ENCODE data around the gene FREM2. TPM values are rescaled to one million over a fixed set of nuclear protein-coding genes. Genes with fewer than 3 reads are reported as not detected.

The FREM2 gene
- total RNA-seq, 1 experiment from 2014 or later = 3.5 TPM

DNA sequence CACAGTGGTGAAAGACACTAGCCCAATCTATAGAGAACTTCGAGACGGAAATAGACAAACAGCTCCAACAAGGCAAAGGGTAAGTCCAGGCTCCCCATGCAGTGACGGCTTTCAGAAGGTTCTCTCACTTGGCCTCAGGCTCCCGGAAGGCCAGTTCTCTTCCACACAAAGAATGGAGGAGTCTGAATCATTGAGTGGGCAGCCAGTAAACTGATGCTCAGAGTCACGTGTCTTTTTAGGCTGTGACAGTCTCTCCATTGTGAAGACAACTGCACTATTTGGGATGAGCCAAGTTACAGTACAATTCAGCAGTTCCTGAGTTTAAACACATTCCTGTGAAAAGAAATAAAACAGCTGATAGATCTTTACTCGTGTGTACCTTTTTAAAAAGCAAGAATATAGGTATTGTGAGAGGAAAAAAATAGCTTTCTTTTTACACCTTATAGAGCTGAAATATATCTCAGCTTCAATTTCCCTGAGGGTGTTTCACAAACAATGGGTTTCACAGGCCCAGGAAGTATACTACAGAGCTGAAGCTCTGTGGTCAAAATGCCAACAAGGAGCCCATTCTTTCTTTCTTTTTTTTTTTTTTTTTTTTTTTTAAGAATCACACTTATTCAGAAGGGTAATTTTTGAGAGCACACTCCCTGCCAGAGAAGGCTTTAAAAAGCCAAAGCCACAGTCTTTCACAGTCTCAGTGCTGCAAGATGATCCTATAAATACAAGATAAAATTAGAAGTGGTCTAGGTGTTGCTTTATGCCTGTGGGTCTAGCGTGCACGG lies 135.1 kb downstream of the FREM2 start:
- DNase-seq (ENCODE audit: low spot score) = no peak

DNA sequence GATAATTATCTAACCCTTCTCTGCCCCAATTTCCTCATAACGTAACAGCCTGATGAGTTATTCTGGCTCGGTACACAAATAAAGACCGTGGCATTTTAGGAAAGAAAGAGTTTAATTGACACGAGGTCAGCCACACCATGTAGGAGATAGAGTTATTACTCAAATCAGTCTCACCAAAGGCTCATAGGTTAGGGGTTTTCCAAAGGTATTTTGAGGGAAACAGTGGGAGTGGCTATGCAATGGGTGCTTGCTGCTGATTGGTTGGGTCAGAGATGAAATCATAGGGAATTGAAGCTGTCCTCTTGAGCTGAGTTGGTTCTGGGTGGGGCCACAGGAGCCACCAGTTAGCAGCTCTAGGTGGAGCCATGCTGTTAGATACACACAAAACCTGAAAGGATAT lies 137.5 kb downstream of the FREM2 start:
- no peak for DNase-seq (ENCODE audit: low spot score)

DNA sequence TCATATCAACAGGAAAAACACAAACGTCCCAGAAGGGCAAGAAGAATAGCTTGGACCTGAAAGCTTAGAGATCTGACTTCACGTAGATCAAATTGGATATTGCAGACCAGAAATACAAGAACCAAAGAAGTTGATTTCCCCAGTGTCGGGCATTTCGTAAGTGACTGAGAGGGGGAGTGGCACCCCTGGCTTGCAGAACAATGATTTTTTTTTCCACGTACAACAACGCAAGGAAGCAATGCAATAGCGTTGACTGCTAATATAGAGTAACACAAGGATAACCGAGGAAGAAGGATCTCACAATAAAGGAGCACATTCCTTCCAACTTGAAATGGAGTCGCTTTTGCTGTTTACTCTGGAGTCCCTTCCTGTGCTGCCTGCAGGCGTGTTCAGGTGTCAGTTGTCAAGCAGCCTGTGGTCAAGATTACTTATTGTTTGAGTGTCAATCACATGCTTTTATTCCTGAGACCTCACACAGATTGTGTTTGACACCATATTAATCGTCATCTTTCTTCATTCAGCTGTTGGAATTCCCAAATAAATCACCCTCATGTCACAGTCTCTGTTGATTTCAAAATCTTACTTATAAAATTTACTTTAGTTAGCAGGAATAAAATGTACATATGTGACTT lies 139.4 kb downstream of the FREM2 start:
- DNase-seq (ENCODE audit: low spot score) = no peak

DNA sequence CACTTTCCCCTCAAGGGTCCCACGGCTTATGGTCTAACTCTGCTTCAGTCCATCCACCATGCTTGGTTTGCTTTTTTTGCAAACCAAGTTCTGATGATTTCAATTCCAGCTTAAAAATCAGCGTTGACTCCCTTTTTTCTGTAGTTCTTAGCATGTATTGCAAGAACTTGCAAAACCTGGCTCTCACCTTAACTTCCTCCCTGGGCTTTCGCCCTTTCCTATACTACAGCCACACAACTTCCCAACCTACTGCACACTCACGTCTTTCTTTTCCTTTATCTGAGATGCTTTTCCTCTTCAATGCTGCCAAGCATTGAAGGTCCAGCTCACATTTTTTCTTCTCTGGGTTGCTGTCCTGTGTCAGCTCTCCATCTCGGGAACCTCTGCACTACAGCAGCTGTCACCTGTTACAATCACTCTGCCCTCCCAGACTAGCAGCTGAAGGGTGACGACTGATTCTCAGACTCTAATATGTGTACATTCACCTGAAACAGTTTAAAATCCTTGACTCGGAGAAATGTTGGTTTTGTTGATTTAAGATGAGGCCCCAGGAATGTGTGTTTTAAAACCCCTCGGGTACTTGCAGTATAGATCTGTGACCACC lies 143.7 kb downstream of the FREM2 start:
- no peak for DNase-seq (ENCODE audit: low spot score)

DNA sequence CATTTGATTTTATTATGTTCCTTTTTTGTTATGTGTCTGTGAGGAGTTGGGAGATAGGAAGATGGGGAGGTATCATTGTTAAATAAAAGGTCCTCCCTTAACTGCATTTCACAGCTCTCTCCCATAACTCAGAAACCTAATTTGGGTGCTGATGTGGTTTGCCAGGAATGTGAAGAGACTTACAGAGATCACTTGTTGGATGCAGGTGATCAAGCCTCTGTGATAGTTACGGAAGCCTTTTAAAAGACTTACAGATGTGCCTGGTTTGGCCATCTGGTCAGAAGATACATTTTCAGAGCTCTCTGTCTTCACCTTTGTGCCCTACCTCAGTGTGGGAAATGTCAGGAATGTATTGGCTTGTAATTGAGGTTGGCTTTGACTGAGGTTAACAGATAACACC lies 157.7 kb downstream of the FREM2 start:
- DNase-seq (ENCODE audit: low spot score) = no peak

DNA sequence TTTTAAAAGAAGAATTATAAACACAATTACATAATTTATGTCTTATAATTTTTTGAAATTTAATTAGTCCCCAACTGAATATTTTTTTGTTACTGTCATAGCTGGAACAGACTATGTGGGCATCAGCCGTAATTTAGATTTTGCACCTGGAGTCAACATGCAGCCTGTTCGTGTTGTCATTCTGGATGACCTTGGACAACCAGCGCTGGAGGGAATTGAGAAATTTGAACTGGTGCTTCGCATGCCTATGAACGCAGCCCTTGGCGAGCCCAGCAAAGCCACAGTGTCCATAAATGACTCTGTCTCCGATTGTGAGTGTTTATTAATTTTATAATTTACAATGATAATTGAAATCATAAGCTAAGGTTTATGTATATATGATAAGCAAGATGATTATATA lies 161.5 kb downstream of the FREM2 start:
- DNase-seq (ENCODE audit: low spot score) = no peak

DNA sequence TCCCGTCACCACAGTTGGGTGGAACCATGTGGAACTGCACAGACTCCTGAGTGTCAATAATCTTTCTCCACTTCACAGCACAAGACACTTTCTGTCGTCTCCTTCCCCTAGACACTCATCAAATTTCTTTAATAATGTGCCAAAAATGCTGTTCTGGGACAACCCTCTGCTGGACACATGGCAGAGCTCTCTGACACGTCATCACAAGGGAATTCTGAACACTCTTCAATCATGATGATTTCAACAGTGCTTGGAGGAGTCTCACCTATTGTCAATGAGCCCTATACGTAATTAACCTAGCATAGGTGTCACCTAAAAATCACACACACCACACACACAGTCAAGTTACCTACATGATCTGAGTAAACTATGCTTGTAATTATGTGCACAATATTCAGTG lies 162.4 kb downstream of the FREM2 start:
- no peak for DNase-seq (ENCODE audit: low spot score)

DNA sequence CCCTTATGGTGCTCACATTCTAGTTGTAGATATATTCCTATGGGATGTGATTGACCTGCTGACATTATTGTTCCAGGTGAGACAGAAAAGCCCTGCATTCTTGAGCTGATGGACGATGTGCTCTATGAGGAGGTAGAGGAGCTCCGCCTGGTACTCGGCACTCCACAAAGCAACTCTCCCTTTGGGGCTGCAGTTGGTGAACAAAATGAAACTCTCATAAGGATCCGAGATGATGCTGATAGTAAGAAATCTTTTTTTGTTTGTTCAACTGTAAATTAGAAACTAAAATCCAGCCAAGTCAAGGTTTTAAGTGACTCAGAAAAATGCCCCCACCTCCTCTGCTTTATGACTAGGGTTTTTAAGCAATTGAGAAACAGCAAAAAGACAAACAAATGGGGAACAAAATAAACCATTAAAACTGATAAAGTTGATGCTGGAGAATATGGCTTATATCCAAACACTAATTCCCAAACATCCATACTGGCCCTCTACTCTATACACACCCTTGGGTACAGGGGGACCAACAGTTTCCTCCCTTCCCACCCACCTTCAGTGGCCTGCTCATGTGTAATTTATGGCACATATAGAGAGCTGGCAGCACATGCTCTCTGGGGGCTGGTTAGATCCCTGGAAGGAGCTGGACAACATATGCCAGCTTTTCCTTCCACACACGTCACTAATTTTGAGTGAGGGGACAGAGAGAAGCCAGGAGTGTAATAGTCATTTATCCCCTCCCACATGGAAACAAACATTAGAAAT lies 164.2 kb downstream of the FREM2 start:
- DNase-seq (ENCODE audit: low spot score) = no peak

DNA sequence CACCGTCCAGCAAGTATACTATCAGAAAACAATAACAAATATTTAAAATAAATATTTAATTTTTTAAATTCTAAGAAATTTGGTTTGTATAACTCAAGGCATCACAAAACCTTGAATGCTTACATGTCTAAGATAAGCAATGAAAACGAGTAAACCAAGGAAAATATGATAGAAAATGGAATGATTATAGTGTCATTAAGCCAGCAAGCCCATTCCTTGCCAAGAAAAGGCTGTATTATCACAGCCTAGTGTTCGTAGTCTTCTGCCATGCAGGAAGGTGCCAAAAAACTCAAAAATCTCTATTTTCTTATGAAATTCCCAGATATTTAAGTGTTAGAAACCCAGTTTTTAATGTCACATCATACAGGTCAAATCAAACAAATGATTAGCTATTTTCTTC lies 167.3 kb downstream of the FREM2 start:
- DNase-seq (ENCODE audit: low spot score) = no peak

DNA sequence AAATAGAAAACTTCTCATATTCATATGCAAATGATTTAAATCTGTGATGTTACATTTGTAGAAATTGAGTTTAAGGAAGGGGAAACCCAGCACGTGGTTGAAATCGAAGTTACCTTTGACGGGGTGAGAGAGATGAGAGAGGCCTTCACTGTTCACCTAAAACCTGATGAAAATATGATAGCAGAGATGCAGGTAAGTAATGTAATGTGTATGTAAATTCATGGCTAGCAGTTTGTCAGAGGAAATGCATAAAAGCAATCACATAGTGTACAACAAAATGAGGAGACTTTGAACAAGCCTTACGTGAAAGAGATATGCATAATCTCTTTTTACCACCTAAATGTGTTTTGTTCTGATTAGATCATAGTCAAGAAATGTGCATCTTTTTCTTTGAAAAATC lies 169.2 kb downstream of the FREM2 start:
- DNase-seq (ENCODE audit: low spot score) = no peak

DNA sequence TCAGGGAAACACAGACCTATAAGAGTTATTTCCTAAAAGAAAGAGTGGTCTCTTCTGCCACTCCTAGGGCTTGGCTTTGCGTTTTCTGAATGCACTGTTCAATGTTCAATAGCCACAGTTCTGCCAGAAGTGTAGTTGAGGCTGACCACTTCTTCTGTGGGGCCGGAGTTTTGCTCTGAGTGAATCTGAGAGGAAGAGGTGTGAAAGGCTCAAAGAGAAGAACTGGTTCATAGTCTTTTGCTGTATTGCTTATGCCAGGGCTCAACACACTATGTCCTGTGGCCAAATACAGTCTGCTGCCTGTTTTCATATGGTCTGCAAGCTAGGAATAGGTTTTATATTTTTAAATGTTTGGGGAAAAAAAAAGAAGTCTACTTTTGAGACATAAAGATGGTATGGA lies 175.6 kb downstream of the FREM2 start:
- DNase-seq (ENCODE audit: low spot score) = no peak

DNA sequence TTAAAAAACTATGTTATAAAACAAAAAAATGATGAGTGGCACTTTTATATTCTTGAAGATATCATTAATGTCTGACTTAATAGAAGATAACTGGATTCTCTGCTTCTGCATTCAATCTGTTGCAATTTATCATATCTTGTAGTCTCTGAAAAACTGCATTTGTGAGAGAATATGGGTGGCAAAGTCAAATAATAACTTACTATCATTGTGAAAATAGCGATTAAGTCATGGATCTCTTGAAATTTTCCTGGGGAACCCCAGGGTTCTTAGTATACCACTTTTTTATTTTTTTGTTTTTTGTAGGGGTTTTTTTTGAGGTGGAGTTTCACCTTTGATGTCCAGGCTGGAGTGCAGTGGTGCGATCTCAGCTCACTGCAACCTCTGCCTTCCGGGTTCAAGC lies 176.7 kb downstream of the FREM2 start:
- DNase-seq (ENCODE audit: low spot score) = no peak

DNA sequence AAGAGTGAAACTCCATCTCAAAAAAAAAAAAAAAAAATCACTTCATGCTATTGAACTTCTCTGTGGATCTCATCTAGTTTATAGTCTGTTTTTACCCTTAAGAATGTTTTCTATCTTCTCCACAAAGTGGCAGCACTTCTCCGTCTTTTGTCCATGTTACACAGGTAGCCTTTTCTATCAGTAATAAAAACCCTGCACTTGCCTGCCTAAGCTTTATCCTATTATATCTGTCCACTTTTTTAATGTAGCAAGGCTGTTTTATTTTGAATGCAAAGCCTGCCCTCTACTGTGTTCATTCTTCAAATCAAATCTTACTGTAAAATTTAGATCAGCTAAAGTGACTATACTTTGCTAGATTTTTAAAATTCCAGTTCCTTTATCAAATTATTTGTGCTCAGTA lies 179.8 kb downstream of the FREM2 start:
- DNase-seq (ENCODE audit: low spot score) = peak; percentile 49

DNA sequence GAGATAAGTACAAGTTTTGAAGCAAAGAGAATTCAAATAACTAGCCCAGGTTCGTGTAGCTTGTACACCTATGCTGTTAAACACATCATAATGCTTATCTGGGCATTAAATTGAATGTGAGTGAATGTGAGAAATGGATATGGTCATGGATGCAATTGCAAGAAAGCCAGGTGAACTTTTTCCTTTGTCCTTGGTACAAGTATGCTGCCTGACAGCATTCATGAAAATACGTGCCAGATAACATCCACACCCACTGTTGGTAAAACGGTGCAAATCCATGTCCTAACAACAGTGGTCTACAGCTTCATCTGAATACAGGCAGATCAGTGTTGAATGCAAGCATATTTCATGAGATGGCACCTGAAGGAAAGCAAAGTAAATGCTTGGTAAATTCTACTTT lies 181.5 kb downstream of the FREM2 start:
- DNase-seq (ENCODE audit: low spot score) = no peak

DNA sequence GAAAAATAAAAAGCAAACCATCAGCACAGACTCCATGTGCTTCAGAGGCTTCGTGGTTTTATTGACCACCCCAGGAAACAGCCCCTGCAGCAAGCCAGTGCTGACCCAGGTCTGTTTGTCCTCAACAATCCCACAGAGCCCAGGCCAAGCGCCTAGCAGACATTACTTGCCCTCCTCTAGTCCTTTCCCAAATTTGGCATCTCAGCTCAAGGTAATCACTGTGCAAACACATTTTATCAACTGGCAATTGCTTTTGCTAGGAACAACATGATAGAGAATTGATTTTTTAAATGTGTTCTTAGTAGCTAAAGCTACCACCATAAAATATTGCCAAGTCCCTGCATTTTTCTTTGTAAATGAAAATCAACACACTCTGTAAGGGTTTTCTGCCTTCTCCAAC lies 182.0 kb downstream of the FREM2 start:
- no peak for DNase-seq (ENCODE audit: low spot score)

DNA sequence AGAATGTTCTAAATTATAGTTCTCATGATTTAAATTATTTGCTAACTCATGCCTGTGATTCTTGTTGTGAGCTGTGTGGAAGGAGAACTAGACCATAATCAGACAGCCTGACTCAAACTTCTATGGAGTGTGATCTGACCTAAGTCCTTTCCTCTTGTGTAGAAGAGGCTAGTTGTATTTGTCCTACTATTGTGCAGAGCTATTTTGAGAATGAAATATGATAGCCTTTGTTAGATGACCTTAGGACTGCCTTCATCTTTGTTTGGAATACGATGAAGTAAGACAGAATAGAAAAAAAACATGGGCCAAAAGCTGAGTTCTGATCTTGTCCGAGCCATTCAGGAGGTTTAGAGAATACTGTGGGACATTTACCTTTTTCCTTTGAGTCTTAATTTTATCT lies 184.4 kb downstream of the FREM2 start:
- no peak for DNase-seq (ENCODE audit: low spot score)

DNA sequence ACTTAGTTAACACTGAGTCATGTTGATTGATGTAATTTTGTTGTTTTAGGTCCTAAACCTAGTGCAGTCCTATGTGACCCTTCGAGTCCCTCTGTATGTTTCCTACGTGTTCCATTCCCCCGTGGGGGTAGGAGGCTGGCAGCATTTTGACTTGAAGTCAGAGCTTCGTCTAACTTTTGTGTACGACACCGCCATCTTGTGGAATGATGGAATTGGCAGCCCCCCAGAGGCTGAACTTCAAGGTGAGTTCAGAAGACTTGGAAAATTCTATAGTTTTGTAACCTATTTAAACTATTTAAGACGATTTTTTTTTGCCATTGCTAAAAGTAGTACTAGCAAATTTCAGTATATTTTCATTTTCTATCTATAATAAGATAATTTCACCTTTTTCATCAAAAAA lies 185.8 kb downstream of the FREM2 start:
- peak; percentile 52 for DNase-seq (ENCODE audit: low spot score)

DNA sequence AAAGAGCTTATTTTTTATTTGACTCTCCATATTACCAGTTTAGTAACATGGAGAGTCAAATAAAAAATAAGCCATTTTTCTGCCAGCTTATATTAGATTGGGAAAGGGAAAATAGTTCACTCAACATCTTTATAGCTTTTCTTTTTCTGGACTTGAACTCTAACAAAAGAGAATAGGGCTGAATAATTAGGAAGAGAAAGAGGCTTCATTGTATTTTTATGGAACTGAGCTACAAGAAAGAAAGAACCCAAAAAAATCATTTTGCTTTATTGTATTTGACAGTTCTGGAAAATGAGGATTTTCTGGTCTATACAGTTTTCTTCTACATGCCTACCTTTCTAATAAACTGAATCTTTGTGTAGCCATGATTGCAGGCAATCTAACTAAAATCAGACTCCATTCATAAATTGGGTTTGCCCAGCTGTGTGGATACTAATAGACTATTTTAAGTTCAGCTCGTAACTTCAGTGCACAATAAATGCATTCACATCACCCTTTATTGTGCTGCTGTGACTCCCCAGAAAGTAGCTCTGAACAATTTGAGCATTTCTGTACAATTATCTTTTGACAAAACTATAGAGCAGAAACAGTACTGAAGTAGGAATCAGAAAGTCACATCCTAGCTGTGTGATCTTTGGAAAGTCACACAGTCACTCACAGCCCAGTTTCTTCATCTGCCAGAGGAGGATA lies 188.5 kb downstream of the FREM2 start:
- no peak for DNase-seq (ENCODE audit: low spot score)

DNA sequence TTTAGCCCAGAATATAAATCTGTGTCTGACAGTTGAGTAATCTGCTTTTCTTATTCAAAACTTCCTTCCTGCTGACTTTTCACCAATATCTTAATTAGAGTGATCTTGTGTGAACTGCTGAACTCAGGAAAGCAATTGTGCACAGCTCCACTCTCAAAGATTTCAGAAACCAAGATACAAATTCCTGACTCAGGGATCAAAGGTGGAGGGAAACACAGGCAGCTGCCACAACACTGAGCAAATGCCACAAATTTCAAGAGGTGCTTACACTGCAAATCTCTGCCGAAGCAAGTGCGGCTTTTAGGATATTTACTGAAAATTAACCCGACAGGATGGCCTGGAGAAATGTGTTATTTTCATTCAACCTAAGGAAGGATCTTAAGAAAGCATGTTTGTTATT lies 192.4 kb downstream of the FREM2 start:
- DNase-seq (ENCODE audit: low spot score) = no peak

DNA sequence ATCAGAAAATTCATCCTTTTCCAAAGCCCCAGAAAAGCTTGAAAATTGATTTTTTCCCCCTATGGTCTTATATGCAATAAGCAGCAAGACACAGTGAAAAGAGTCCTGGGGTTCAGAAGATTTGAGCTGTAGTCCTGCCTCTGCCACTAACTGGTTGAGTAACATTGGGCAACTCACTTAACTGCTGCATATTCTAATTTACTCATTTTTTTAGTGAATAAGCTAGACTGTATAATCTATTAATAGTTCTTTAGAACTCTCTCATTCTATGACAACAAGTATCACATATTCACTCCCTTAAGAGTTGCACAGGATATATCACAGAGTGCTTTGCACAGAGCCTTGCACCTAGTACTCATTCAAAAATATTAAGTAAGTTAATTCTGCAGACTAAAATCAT lies 192.9 kb downstream of the FREM2 start:
- DNase-seq (ENCODE audit: low spot score) = no peak

DNA sequence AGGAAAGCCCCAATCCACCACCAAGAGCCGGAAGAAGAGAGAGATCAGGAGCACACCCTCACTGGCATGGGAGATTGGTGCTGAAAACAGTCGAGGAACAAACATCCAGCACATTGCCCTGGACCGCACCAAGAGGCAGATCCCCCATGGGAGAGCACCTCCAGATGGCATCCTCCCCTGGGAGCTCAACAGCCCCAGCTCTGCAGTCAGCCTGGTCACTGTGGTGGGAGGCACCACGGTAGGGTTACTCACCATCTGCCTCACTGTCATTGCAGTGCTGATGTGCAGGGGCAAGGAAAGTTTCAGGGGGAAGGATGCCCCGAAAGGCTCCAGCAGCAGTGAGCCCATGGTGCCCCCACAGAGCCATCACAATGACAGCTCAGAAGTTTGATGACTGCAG lies 193.5 kb downstream of the FREM2 start:
- no peak for DNase-seq (ENCODE audit: low spot score)

DNA sequence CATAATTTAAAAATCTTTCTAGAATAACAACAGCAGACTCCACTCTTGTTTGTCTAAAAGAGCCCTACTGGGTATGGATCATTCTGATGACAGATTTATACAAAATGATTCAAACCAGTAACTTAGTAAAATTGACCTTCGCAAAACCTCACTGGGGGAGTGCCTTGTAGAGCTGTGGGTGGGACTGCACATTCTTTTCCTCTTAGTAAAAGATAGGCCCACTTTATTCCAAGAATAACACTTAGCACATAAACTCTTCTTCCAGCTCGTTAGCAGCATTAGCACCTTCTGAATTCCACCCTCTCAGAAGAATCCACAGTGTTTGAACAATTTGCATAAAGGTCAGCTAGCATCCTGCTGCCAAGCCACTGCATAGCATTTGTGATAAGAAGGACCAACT lies 196.9 kb downstream of the FREM2 start:
- no peak for DNase-seq (ENCODE audit: low spot score)

Measured in HT-29 (cell line).